Measurements from ENCODE around the gene GPR158.

The GPR158 gene

DNA sequence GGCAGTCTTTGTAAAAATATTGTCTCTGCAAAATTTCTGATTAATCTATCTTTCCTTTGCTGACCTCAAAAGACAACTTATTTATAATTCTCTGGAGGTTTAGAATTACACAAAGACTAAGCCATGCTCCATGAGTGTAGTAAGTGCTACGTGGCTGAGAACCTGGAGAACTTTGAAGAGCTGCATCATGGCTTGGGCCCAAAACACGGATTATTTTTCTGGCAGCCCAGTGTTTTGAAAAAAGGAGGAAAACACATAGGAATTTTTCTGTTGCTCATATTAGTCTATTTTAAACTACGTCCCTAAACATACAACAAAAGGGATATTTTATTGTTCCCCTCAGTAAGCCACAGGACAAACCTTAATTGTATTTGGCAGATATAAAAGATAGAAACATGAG is 398.5 kb downstream of the GPR158 start:
- no peak overlapping the region for H2AFZ ChIP-seq (ENCODE audit: low read depth, low read length, severe bottlenecking)
- H3K27ac ChIP-seq (ENCODE audit: low read depth, low read length), result no peak overlapping the region
- no peaks in the 10 kb centered on the region for H3K9me3 ChIP-seq (ENCODE audit: insufficient read depth, low read length)
- no peaks in the 10 kb centered on the region for H3K79me2 ChIP-seq (ENCODE audit: insufficient read depth, low read length)
- no peak overlapping the region for H3K9ac ChIP-seq (ENCODE audit: low read length)
- H3K4me2 ChIP-seq (ENCODE audit: low read depth, low read length, poor library complexity, severe bottlenecking), result no peak overlapping the region
- no peaks in the 10 kb centered on the region for H3K9me2 ChIP-seq (replicated peaks; ENCODE audit: insufficient read depth, low read length)
- TF ChIP-seq, protein P1, sequence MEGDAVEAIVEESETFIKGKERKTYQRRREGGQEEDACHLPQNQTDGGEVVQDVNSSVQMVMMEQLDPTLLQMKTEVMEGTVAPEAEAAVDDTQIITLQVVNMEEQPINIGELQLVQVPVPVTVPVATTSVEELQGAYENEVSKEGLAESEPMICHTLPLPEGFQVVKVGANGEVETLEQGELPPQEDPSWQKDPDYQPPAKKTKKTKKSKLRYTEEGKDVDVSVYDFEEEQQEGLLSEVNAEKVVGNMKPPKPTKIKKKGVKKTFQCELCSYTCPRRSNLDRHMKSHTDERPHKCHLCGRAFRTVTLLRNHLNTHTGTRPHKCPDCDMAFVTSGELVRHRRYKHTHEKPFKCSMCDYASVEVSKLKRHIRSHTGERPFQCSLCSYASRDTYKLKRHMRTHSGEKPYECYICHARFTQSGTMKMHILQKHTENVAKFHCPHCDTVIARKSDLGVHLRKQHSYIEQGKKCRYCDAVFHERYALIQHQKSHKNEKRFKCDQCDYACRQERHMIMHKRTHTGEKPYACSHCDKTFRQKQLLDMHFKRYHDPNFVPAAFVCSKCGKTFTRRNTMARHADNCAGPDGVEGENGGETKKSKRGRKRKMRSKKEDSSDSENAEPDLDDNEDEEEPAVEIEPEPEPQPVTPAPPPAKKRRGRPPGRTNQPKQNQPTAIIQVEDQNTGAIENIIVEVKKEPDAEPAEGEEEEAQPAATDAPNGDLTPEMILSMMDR (IDR thresholded peaks at IDR 0.05; ENCODE audit: insufficient read depth, low read length, poor library complexity, severe bottlenecking), result no peak
- no peaks in the 10 kb centered on the region for H3F3A ChIP-seq (ENCODE audit: insufficient read depth)
- H3K27me3 ChIP-seq (ENCODE audit: low read length), result no peaks in the 10 kb centered on the region
- no peaks in the 10 kb centered on the region for H3K36me3 ChIP-seq (ENCODE audit: low read length)
- H3K4me3 ChIP-seq (ENCODE audit: insufficient read depth, low read length, poor library complexity, severe bottlenecking), result no peak overlapping the region
- H4K20me1 ChIP-seq (ENCODE audit: low read depth, low read length), result no peaks in the 10 kb centered on the region

DNA sequence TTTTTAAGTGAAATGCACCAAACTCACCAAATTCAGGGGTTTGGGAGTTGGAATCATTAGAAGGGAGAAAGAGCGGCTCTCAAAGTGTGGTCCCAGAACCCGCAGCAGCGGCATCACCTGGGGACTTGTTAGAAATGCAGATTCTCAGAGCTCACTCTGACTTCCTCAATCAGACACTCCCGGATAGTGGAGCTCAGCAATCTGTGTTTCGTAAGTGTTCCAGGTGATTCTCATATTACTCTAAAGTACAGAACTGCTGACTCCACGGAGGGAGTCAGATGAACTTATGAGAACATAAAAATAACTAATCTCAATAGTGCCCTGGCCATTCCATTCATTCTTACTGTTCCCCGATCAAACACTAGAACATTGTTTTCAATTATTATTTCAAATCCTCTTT is 400.5 kb downstream of the GPR158 start:
- no peaks in the 10 kb centered on the region for H3K79me2 ChIP-seq (ENCODE audit: insufficient read depth, low read length)
- no peak overlapping the region for H2AFZ ChIP-seq (ENCODE audit: low read depth, low read length, severe bottlenecking)
- H3K9me3 ChIP-seq (ENCODE audit: insufficient read depth, low read length), result no peaks in the 10 kb centered on the region
- no peak overlapping the region for H3K4me2 ChIP-seq (ENCODE audit: low read depth, low read length, poor library complexity, severe bottlenecking)
- no peaks in the 10 kb centered on the region for H4K20me1 ChIP-seq (ENCODE audit: low read depth, low read length)
- no peaks in the 10 kb centered on the region for H3K27me3 ChIP-seq (ENCODE audit: low read length)
- H3K36me3 ChIP-seq (ENCODE audit: low read length), result no peaks in the 10 kb centered on the region
- H3K4me3 ChIP-seq (ENCODE audit: insufficient read depth, low read length, poor library complexity, severe bottlenecking), result no peak overlapping the region
- H3K9ac ChIP-seq (ENCODE audit: low read length), result no peak overlapping the region
- no peaks in the 10 kb centered on the region for H3K9me2 ChIP-seq (replicated peaks; ENCODE audit: insufficient read depth, low read length)
- H3F3A ChIP-seq (ENCODE audit: insufficient read depth), result no peaks in the 10 kb centered on the region
- TF ChIP-seq, protein P1 (IDR thresholded peaks at IDR 0.05; ENCODE audit: insufficient read depth, low read length, poor library complexity, severe bottlenecking), result no peak
- H3K27ac ChIP-seq (ENCODE audit: low read depth, low read length), result no peak overlapping the region

DNA sequence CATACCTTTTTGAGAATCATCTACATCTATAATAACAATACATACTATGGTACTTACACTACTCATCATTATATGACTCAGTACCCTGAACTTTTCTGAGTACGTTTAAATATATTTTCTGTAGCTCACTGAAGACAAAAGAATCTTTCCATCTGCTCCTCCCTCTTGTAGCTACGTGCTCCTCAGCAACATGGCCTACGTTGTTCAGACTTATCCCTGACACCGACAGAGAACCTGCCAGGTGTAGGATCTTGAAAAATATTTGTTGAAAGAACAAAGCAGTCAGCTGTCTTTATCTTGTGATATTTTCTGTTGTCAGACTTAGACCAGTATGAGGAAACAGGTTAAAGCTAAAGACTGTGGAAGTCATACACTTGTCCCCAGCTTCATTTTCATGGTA is 403.3 kb downstream of the GPR158 start:
- Histone ChIP-seq H4K20me1 (ENCODE audit: low read depth, low read length) (no peaks in the 10 kb centered on the region), H3K9me3 (ENCODE audit: insufficient read depth, low read length) (no peaks in the 10 kb centered on the region), H3K27me3 (ENCODE audit: low read length) (no peaks in the 10 kb centered on the region), H3K9ac (ENCODE audit: low read length) (no peak overlapping the region), H3F3A (ENCODE audit: insufficient read depth) (no peaks in the 10 kb centered on the region), H3K9me2 (replicated peaks; ENCODE audit: insufficient read depth, low read length) (no peaks in the 10 kb centered on the region), H3K36me3 (ENCODE audit: low read length) (no peaks in the 10 kb centered on the region), H3K79me2 (ENCODE audit: insufficient read depth, low read length) (no peaks in the 10 kb centered on the region), H3K27ac (ENCODE audit: low read depth, low read length) (no peak overlapping the region), H3K4me3 (ENCODE audit: insufficient read depth, low read length, poor library complexity, severe bottlenecking) (no peak overlapping the region), H3K4me2 (ENCODE audit: low read depth, low read length, poor library complexity, severe bottlenecking) (no peak overlapping the region), H2AFZ (ENCODE audit: low read depth, low read length, severe bottlenecking) (no peak overlapping the region)
- TF ChIP-seq, protein P1 (IDR thresholded peaks at IDR 0.05; ENCODE audit: insufficient read depth, low read length, poor library complexity, severe bottlenecking), result no peak
- TF ChIP-seq EZH2phosphoT487 (conservative IDR thresholded peaks at IDR 0.05; ENCODE audit: low read length), result no peak

DNA sequence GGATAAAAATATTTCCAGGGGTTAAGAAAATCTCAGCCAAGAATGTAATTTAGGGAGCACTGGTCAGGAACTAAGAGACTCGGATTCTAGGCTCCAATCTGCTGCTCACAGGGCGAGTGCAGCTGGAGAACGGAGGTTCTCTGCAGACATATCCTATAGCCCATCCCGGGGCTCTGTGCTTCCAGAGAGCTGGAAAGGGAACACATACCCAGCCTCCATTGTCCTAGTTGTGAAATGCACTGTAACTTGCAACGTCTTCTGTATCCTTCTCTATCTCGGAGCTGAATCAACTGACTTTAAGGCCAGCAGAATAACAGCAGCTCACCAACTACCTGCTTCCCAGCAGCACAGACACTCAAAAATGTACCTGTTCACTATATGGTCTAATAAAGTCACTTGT is 408.2 kb downstream of the GPR158 start:
- no peaks in the 10 kb centered on the region for H3K9me3 ChIP-seq (ENCODE audit: insufficient read depth, low read length)
- H2AFZ ChIP-seq (ENCODE audit: low read depth, low read length, severe bottlenecking), result no peak overlapping the region
- no peaks in the 10 kb centered on the region for H3K79me2 ChIP-seq (ENCODE audit: insufficient read depth, low read length)
- H3K9ac ChIP-seq (ENCODE audit: low read length), result no peak overlapping the region
- no peaks in the 10 kb centered on the region for H3F3A ChIP-seq (ENCODE audit: insufficient read depth)
- TF ChIP-seq, protein P1 (IDR thresholded peaks at IDR 0.05; ENCODE audit: insufficient read depth, low read length, poor library complexity, severe bottlenecking), result no peak
- no peak for TF ChIP-seq EZH2phosphoT487 (conservative IDR thresholded peaks at IDR 0.05; ENCODE audit: low read length)
- H3K27me3 ChIP-seq (ENCODE audit: low read length), result no peaks in the 10 kb centered on the region
- H3K36me3 ChIP-seq (ENCODE audit: low read length), result no peaks in the 10 kb centered on the region
- H4K20me1 ChIP-seq (ENCODE audit: low read depth, low read length), result no peaks in the 10 kb centered on the region
- no peak overlapping the region for H3K4me2 ChIP-seq (ENCODE audit: low read depth, low read length, poor library complexity, severe bottlenecking)
- no peak overlapping the region for H3K4me3 ChIP-seq (ENCODE audit: insufficient read depth, low read length, poor library complexity, severe bottlenecking)
- no peak overlapping the region for H3K27ac ChIP-seq (ENCODE audit: low read depth, low read length)
- H3K9me2 ChIP-seq (replicated peaks; ENCODE audit: insufficient read depth, low read length), result no peaks in the 10 kb centered on the region
